ENCODE measurements around the gene SFPQ. TPM values are rescaled to one million over a fixed set of nuclear protein-coding genes. Genes with fewer than 3 reads are reported as not detected.

The SFPQ gene
- total RNA-seq, 1 experiment from 2014 or later, result 354 TPM

DNA sequence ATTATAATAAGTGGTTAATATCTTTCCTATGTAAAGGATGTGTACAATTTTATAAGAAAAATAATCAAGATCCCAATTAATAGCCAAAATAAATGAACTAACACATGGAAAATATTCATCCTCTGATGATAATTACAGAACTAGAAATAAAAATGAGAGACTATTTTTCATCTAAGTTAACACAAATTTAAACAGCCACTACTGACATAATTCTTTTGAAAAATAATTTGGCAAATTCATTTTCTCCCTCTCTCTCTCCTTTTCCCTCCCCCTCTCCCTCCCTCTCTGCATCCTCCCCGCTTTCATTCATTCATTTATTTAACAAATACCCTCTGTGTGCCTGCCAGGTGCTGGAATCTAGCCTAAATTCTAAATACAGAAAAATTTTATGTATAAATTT is 10.3 kb upstream of the SFPQ start:
- POLR2A ChIA-PET, result no interaction called here
- no peak for ATAC-seq
- CTCF ChIA-PET, result interaction anchor here (0.8 to 1.6 kb wide), 2 partner anchors 22 to 344 kb away, joined by 3 to 5 read pairs; partner anchors contain the start of gene SMIM12

DNA sequence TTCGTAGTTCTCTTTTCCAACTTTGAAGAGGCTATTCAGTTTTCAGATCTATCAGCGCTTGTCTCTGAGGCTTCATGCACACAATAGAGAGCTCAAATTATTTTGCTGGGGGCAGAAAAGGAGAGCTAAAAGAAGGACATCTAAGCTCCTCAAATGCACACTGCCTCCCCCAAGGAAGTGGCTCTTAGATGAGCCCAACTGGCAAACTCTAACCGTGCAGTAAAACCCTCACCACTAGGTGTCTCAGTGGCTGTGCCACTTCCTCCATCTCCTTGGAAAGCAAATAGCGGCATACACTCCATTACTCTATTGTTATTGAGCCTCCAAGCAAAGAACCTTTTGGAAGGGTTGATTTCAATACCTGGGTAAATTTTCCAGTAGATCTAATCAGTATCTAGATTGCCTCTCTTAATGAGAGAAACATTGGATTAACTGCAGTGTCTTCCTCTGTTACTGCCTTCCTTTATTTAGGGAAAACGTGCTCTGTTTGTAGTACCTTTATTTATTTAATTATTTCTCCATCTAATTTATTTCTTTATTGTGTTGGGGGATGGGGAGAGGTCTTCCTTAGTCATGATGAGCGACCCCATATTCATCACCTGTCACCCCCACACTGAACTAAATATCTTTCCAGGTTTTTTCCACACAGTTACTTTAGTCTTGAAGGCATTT is 9.2 kb upstream of the SFPQ start:
- peak; percentile 99 for ATAC-seq
- DNase-seq (ENCODE audit: low spot score), result peak; percentile 76
- no peaks in the 10 kb centered on the region for H3K27me3 Mint-ChIP-seq (ENCODE audit: low read depth)
- no peak overlapping the region for H3K27ac Mint-ChIP-seq
- POLR2A ChIA-PET, result interaction anchor here (0.5 kb wide), 1 partner anchor 9 kb away, joined by 3 read pairs; the partner anchor contains the start of gene SFPQ
- no peak overlapping the region for H3K4me3 Mint-ChIP-seq
- TF ChIP-seq, protein P1, sequence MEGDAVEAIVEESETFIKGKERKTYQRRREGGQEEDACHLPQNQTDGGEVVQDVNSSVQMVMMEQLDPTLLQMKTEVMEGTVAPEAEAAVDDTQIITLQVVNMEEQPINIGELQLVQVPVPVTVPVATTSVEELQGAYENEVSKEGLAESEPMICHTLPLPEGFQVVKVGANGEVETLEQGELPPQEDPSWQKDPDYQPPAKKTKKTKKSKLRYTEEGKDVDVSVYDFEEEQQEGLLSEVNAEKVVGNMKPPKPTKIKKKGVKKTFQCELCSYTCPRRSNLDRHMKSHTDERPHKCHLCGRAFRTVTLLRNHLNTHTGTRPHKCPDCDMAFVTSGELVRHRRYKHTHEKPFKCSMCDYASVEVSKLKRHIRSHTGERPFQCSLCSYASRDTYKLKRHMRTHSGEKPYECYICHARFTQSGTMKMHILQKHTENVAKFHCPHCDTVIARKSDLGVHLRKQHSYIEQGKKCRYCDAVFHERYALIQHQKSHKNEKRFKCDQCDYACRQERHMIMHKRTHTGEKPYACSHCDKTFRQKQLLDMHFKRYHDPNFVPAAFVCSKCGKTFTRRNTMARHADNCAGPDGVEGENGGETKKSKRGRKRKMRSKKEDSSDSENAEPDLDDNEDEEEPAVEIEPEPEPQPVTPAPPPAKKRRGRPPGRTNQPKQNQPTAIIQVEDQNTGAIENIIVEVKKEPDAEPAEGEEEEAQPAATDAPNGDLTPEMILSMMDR (IDR thresholded peaks at IDR 0.05), result peak; percentile 55
- TF ChIP-seq, protein P2, sequence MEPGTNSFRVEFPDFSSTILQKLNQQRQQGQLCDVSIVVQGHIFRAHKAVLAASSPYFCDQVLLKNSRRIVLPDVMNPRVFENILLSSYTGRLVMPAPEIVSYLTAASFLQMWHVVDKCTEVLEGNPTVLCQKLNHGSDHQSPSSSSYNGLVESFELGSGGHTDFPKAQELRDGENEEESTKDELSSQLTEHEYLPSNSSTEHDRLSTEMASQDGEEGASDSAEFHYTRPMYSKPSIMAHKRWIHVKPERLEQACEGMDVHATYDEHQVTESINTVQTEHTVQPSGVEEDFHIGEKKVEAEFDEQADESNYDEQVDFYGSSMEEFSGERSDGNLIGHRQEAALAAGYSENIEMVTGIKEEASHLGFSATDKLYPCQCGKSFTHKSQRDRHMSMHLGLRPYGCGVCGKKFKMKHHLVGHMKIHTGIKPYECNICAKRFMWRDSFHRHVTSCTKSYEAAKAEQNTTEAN (CRISPR knock-in tag; IDR thresholded peaks at IDR 0.05), result no peak
- TF ChIP-seq, protein P3, sequence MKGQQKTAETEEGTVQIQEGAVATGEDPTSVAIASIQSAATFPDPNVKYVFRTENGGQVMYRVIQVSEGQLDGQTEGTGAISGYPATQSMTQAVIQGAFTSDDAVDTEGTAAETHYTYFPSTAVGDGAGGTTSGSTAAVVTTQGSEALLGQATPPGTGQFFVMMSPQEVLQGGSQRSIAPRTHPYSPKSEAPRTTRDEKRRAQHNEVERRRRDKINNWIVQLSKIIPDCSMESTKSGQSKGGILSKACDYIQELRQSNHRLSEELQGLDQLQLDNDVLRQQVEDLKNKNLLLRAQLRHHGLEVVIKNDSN (CRISPR knock-in tag; IDR thresholded peaks at IDR 0.05), result no peak
- TF ChIP-seq TEAD1 (CRISPR knock-in tag; IDR thresholded peaks at IDR 0.05), result 0 out of 2 replicates have a peak, but pooled peaks have one; percentile 31
- CTCF ChIA-PET, result interaction anchor here (0.6 to 1.7 kb wide), 29 partner anchors 8 to 363 kb away, joined by 3 to 17 read pairs (median 4); partner anchors contain the start of genes SFPQ and SMIM12
- H3K9me3 Mint-ChIP-seq, result no peaks in the 10 kb centered on the region
- H3K36me3 Mint-ChIP-seq, result no peaks in the 10 kb centered on the region
- H3K4me1 Mint-ChIP-seq, result peaks cover 12% of the 10 kb centered on the region

More for the DNA sequence above, 10.3 kb upstream of the SFPQ start:
- H3K27me3 Mint-ChIP-seq (ENCODE audit: low read depth), result no peaks in the 10 kb centered on the region
- H3K9me3 Mint-ChIP-seq, result no peaks in the 10 kb centered on the region
- H3K4me1 Mint-ChIP-seq, result peaks cover 12% of the 10 kb centered on the region
- H3K27ac Mint-ChIP-seq, result no peak overlapping the region
- no peaks in the 10 kb centered on the region for H3K36me3 Mint-ChIP-seq
- no peak for DNase-seq (ENCODE audit: low spot score)
- no peak overlapping the region for H3K4me3 Mint-ChIP-seq
- TF ChIP-seq, protein P3 (CRISPR knock-in tag; IDR thresholded peaks at IDR 0.05), result no peak
- TF ChIP-seq, protein P4, sequence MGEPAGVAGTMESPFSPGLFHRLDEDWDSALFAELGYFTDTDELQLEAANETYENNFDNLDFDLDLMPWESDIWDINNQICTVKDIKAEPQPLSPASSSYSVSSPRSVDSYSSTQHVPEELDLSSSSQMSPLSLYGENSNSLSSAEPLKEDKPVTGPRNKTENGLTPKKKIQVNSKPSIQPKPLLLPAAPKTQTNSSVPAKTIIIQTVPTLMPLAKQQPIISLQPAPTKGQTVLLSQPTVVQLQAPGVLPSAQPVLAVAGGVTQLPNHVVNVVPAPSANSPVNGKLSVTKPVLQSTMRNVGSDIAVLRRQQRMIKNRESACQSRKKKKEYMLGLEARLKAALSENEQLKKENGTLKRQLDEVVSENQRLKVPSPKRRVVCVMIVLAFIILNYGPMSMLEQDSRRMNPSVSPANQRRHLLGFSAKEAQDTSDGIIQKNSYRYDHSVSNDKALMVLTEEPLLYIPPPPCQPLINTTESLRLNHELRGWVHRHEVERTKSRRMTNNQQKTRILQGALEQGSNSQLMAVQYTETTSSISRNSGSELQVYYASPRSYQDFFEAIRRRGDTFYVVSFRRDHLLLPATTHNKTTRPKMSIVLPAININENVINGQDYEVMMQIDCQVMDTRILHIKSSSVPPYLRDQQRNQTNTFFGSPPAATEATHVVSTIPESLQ (CRISPR knock-in tag; IDR thresholded peaks at IDR 0.05), result no peak

DNA sequence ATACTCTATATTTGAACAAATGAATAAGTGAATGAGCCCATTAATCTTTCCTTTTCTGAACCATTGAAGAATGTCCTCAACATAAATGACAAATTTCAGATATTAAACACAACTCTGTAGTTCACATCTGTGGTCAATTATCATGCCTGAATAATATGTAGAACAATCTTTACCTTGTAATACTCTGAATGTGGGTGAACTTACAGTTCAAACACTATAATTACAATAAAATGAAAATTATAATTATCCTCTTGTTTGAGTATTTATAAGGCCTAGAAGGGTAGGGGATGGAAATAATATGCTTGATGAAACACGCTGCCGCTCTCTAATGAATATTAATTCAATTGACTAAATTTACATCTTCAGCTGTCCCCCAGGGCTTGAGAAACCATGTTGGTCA is 8.7 kb upstream of the SFPQ start:
- H3K27ac Mint-ChIP-seq, result no peak overlapping the region
- DNase-seq (ENCODE audit: low spot score) (no peak), ATAC-seq (no peak)
- H3K4me1 Mint-ChIP-seq, result peaks cover 12% of the 10 kb centered on the region
- peaks cover 2% of the 10 kb centered on the region; the same call in 1 of the 2 replicates for H3K27me3 Mint-ChIP-seq (ENCODE audit: low read depth)
- H3K9me3 Mint-ChIP-seq, result no peaks in the 10 kb centered on the region
- CTCF ChIA-PET, result interaction anchor here (0.6 to 1.7 kb wide), 28 partner anchors 9 to 363 kb away, joined by 3 to 17 read pairs (median 4); partner anchors contain the start of genes SFPQ and SMIM12
- POLR2A ChIA-PET, result interaction anchor here (0.5 kb wide), 1 partner anchor 9 kb away, joined by 3 read pairs; the partner anchor contains the start of gene SFPQ
- H3K36me3 Mint-ChIP-seq, result no peaks in the 10 kb centered on the region
- H3K4me3 Mint-ChIP-seq, result no peak overlapping the region
- TF ChIP-seq, protein P5, sequence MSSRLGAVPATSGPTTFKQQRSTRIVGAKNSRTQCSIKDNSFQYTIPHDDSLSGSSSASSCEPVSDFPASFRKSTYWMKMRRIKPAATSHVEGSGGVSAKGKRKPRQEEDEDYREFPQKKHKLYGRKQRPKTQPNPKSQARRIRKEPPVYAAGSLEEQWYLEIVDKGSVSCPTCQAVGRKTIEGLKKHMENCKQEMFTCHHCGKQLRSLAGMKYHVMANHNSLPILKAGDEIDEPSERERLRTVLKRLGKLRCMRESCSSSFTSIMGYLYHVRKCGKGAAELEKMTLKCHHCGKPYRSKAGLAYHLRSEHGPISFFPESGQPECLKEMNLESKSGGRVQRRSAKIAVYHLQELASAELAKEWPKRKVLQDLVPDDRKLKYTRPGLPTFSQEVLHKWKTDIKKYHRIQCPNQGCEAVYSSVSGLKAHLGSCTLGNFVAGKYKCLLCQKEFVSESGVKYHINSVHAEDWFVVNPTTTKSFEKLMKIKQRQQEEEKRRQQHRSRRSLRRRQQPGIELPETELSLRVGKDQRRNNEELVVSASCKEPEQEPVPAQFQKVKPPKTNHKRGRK (CRISPR knock-in tag; IDR thresholded peaks at IDR 0.05; ENCODE audit: borderline replicate concordance), result no peak
- TF ChIP-seq ZNF423 (CRISPR knock-in tag; IDR thresholded peaks at IDR 0.05), result no peak
- TF ChIP-seq ETV6 (CRISPR knock-in tag; IDR thresholded peaks at IDR 0.05), result no peak
- no peak for TF ChIP-seq ZNF138 (CRISPR knock-in tag; conservative IDR thresholded peaks at IDR 0.05)
- TF ChIP-seq, protein P6, sequence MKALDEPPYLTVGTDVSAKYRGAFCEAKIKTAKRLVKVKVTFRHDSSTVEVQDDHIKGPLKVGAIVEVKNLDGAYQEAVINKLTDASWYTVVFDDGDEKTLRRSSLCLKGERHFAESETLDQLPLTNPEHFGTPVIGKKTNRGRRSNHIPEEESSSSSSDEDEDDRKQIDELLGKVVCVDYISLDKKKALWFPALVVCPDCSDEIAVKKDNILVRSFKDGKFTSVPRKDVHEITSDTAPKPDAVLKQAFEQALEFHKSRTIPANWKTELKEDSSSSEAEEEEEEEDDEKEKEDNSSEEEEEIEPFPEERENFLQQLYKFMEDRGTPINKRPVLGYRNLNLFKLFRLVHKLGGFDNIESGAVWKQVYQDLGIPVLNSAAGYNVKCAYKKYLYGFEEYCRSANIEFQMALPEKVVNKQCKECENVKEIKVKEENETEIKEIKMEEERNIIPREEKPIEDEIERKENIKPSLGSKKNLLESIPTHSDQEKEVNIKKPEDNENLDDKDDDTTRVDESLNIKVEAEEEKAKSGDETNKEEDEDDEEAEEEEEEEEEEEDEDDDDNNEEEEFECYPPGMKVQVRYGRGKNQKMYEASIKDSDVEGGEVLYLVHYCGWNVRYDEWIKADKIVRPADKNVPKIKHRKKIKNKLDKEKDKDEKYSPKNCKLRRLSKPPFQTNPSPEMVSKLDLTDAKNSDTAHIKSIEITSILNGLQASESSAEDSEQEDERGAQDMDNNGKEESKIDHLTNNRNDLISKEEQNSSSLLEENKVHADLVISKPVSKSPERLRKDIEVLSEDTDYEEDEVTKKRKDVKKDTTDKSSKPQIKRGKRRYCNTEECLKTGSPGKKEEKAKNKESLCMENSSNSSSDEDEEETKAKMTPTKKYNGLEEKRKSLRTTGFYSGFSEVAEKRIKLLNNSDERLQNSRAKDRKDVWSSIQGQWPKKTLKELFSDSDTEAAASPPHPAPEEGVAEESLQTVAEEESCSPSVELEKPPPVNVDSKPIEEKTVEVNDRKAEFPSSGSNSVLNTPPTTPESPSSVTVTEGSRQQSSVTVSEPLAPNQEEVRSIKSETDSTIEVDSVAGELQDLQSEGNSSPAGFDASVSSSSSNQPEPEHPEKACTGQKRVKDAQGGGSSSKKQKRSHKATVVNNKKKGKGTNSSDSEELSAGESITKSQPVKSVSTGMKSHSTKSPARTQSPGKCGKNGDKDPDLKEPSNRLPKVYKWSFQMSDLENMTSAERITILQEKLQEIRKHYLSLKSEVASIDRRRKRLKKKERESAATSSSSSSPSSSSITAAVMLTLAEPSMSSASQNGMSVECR (CRISPR knock-in tag; IDR thresholded peaks at IDR 0.05; ENCODE audit: borderline replicate concordance), result no peak
- TF ChIP-seq ZNF396 (CRISPR knock-in tag; IDR thresholded peaks at IDR 0.05; ENCODE audit: borderline replicate concordance), result no peak
- TF ChIP-seq, protein P7, sequence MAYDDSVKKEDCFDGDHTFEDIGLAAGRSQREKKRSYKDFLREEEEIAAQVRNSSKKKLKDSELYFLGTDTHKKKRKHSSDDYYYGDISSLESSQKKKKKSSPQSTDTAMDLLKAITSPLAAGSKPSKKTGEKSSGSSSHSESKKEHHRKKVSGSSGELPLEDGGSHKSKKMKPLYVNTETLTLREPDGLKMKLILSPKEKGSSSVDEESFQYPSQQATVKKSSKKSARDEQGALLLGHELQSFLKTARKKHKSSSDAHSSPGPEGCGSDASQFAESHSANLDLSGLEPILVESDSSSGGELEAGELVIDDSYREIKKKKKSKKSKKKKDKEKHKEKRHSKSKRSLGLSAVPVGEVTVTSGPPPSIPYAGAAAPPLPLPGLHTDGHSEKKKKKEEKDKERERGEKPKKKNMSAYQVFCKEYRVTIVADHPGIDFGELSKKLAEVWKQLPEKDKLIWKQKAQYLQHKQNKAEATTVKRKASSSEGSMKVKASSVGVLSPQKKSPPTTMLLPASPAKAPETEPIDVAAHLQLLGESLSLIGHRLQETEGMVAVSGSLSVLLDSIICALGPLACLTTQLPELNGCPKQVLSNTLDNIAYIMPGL (CRISPR knock-in tag; IDR thresholded peaks at IDR 0.05), result no peak
- no peak for TF ChIP-seq MXD4 (CRISPR knock-in tag; IDR thresholded peaks at IDR 0.05; ENCODE audit: borderline replicate concordance)
